H1 (cell line): ENCODE results near the gene MXRA7. TPM values are rescaled to one million over a fixed set of nuclear protein-coding genes. Genes with fewer than 3 reads are reported as not detected.

Experiments used
- HDAC6 ChIP-seq: IDR thresholded peaks from one replicate; pipeline ENCODE4 v1.7.1; 2012; ENCODE audit warnings: low read depth, mild to moderate bottlenecking, inconsistent platforms, low read length, moderate library complexity
- TAF1 ChIP-seq: IDR thresholded peaks from 2 replicates; pipeline ENCODE4 v1.6.1; 2011; ENCODE audit warnings: mild to moderate bottlenecking, low read depth, low read length
- polyA plus RNA-seq, 7 experiments: library from polyadenylated mRNA; depleted of rRNA in 3 of 7; stranded (reverse) in 5 of 7; unstranded in 2 of 7; fragments of >200 nt in 5 of 7; fragments of 200-250 nt in 2 of 7; gene quantifications; 1 replicate in 5 of 7; 2 replicates in 1 of 7; 4 replicates in 1 of 7; pipeline versions ENCODE4 v1.2.1 to v1.2.3, GENCODE V29; 2011 to 2013; ENCODE audit warnings: missing spikeins in 2 of 7, mixed read lengths in 2 of 7
- total RNA-seq: library from RNA; stranded (reverse); fragmentation: NEBNext Ultra II Directional; extraction: Animal tissue kit (Norgen Biotek cat#: 25700); gene quantifications from 2 replicates; pipeline ENCODE4 v1.2.1, GENCODE V29; 2021

The MXRA7 gene
- total and polyA plus RNA-seq, 2 of the 8 experiments (the other 6 are each of a cell fraction or from before 2014, with no cell fraction given), result 17.8 to 26.6 TPM

DNA sequence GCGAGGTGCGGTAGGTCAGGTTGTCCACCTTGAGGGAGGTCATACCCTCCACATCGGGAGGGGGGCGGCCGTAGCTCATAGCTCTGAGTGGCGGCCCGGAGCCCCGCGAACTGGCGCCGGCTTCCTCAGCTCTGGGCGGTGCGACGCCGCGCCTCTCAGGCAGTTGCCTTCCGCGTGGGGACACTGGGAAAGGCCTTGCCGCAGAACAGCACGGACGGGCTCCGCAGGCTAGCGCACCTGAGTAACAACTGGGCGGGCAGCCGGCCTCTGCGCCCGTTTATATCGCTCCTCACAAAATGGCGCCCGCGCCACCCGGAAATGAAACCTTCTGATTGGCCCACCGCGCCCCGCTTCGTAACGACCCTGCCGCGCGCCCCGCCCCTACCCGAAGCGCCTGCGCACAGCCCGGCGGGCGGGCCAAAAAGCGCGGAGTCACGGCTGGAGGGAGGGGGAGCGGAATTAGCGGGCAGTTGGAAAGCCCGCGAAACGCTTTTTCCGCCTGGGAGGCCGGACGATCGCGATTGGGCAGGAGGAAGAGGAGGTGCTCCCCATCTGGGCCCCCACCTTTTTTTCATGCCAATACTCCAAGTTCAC, 26.4 kb upstream of the MXRA7 start, which contains the start of gene SRSF2 (continued):
- TF ChIP-seq HDAC6, result peak; percentile 45
- TF ChIP-seq TAF1, result peak; percentile 100
